Glomerular endothelial cell (primary cell): ENCODE measurements around the gene GAGE12F. TPM values are rescaled to one million over a fixed set of nuclear protein-coding genes. Genes with fewer than 3 reads are reported as not detected.
"Not testable (repeated sequence)": the region's sequence is repeated elsewhere in the genome, so short reads cannot be mapped to it uniquely, and the experiment has no call there.

Experiments
- DNase-seq: peaks from one replicate; pipeline ENCODE4 v3.0.0-alpha.2; 2011; ENCODE audit warnings: low read depth, low spot score; ENCODE audit errors: extremely low read depth
- total RNA-seq: library from RNA; depleted of rRNA; stranded (reverse); fragments of >200 nt; gene quantifications from 2 replicates; pipeline ENCODE4 v1.2.3, GENCODE V29; 2015

Gene GAGE12F, protein sequence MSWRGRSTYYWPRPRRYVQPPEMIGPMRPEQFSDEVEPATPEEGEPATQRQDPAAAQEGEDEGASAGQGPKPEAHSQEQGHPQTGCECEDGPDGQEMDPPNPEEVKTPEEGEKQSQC
- not detected in 2 replicates for total RNA-seq

DNA sequence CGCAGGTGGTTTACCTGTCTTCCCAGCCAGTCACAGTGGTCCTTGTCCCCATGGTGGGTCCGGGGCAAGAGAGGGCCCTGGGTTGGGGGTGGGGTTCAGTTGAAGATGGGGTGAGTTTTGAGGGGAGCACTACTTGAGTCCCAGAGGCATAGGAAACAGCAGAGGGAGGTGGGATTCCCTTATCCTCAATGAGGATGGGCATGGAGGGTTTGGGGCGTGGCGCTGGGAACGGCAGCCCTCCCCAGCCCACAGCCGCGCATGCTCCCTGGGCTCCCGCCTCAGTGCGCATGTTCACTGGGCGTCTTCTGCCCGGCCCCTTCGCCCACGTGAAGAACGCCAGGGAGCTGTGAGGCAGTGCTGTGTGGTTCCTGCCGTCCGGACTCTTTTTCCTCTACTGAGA, at the start of gene GAGE12F:
TSS of gene GAGE12F (plus strand) at position 301 of the 400 bp plus-strand sequence. CDS start 1,155 bp downstream, outside the sequence.
- DNase-seq: not testable (repeated sequence)

DNA sequence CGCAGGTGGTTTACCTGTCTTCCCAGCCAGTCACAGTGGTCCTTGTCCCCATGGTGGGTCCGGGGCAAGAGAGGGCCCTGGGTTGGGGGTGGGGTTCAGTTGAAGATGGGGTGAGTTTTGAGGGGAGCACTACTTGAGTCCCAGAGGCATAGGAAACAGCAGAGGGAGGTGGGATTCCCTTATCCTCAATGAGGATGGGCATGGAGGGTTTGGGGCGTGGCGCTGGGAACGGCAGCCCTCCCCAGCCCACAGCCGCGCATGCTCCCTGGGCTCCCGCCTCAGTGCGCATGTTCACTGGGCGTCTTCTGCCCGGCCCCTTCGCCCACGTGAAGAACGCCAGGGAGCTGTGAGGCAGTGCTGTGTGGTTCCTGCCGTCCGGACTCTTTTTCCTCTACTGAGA, 28.8 kb upstream of the GAGE12F start, which contains the start of gene GAGE12C:
TSS of gene GAGE12C (plus strand) at position 301 of the 400 bp plus-strand sequence. CDS start 1,155 bp downstream, outside the sequence.
- DNase-seq: not testable (repeated sequence)

DNA sequence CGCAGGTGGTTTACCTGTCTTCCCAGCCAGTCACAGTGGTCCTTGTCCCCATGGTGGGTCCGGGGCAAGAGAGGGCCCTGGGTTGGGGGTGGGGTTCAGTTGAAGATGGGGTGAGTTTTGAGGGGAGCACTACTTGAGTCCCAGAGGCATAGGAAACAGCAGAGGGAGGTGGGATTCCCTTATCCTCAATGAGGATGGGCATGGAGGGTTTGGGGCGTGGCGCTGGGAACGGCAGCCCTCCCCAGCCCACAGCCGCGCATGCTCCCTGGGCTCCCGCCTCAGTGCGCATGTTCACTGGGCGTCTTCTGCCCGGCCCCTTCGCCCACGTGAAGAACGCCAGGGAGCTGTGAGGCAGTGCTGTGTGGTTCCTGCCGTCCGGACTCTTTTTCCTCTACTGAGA, 19.2 kb upstream of the GAGE12F start, which contains the start of gene GAGE12D:
TSS of gene GAGE12D (plus strand) at position 301 of the 400 bp plus-strand sequence. CDS start 1,155 bp downstream, outside the sequence.
- DNase-seq: not testable (repeated sequence)

DNA sequence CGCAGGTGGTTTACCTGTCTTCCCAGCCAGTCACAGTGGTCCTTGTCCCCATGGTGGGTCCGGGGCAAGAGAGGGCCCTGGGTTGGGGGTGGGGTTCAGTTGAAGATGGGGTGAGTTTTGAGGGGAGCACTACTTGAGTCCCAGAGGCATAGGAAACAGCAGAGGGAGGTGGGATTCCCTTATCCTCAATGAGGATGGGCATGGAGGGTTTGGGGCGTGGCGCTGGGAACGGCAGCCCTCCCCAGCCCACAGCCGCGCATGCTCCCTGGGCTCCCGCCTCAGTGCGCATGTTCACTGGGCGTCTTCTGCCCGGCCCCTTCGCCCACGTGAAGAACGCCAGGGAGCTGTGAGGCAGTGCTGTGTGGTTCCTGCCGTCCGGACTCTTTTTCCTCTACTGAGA, 9.7 kb upstream of the GAGE12F start, which contains the start of gene GAGE12E:
TSS of gene GAGE12E (plus strand) at position 301 of the 400 bp plus-strand sequence. CDS start 1,155 bp downstream, outside the sequence.
- DNase-seq: not testable (repeated sequence)

DNA sequence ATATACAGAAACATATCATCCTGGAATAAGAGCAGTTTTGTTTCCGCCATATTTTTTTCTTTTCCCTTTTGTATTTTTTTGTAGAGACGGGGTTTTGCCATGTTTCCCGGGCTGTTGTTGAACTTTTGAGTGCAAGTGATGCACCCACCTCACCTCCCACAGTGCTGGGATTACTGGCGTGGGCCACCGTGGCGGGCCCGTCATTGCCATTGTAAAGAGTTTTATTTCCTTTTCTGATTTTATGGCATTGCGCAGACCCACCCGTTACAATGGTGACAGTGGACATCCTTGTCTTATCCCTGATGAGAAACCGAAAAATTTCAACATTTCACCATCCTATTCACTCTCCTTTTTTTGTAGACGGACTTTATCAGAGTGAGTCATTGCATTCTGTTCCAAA, 8.1 kb downstream of the GAGE12F start:
- not testable (repeated sequence) for DNase-seq

DNA sequence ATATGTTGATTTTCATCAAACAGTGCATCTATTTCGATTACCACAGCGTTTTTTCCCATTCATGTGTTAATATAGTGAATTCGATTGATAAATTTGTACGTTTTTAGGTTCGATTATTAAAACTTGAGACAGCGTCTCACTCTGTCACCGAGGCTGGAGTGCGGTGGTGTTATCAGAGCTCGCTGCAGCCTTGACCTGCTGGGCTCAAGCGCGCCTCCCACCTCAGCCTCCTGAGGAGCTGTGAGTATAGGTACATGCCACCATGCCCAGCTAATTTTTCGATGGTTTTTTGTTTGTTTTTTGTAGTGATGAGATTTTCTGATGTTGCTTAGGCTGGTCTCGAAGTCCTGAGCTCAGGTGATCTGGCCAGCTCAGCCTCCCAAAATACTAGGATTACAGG, 8.5 kb downstream of the GAGE12F start:
- not testable (repeated sequence) for DNase-seq

DNA sequence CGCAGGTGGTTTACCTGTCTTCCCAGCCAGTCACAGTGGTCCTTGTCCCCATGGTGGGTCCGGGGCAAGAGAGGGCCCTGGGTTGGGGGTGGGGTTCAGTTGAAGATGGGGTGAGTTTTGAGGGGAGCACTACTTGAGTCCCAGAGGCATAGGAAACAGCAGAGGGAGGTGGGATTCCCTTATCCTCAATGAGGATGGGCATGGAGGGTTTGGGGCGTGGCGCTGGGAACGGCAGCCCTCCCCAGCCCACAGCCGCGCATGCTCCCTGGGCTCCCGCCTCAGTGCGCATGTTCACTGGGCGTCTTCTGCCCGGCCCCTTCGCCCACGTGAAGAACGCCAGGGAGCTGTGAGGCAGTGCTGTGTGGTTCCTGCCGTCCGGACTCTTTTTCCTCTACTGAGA, 9.5 kb downstream of the GAGE12F start, which contains the start of gene GAGE12G:
TSS of gene GAGE12G (plus strand) at position 301 of the 400 bp plus-strand sequence. CDS start 1,155 bp downstream, outside the sequence.
- DNase-seq: not testable (repeated sequence)

DNA sequence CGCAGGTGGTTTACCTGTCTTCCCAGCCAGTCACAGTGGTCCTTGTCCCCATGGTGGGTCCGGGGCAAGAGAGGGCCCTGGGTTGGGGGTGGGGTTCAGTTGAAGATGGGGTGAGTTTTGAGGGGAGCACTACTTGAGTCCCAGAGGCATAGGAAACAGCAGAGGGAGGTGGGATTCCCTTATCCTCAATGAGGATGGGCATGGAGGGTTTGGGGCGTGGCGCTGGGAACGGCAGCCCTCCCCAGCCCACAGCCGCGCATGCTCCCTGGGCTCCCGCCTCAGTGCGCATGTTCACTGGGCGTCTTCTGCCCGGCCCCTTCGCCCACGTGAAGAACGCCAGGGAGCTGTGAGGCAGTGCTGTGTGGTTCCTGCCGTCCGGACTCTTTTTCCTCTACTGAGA, 19.0 kb downstream of the GAGE12F start, which contains the start of gene GAGE12H:
TSS of gene GAGE12H (plus strand) at position 301 of the 400 bp plus-strand sequence. CDS start 1,155 bp downstream, outside the sequence.
- not testable (repeated sequence) for DNase-seq

DNA sequence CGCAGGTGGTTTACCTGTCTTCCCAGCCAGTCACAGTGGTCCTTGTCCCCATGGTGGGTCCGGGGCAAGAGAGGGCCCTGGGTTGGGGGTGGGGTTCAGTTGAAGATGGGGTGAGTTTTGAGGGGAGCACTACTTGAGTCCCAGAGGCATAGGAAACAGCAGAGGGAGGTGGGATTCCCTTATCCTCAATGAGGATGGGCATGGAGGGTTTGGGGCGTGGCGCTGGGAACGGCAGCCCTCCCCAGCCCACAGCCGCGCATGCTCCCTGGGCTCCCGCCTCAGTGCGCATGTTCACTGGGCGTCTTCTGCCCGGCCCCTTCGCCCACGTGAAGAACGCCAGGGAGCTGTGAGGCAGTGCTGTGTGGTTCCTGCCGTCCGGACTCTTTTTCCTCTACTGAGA, 28.6 kb downstream of the GAGE12F start, which contains the start of gene GAGE2A:
TSS of gene GAGE2A (plus strand) at position 301 of the 400 bp plus-strand sequence. CDS start 1,155 bp downstream, outside the sequence.
- DNase-seq: not testable (repeated sequence)

DNA sequence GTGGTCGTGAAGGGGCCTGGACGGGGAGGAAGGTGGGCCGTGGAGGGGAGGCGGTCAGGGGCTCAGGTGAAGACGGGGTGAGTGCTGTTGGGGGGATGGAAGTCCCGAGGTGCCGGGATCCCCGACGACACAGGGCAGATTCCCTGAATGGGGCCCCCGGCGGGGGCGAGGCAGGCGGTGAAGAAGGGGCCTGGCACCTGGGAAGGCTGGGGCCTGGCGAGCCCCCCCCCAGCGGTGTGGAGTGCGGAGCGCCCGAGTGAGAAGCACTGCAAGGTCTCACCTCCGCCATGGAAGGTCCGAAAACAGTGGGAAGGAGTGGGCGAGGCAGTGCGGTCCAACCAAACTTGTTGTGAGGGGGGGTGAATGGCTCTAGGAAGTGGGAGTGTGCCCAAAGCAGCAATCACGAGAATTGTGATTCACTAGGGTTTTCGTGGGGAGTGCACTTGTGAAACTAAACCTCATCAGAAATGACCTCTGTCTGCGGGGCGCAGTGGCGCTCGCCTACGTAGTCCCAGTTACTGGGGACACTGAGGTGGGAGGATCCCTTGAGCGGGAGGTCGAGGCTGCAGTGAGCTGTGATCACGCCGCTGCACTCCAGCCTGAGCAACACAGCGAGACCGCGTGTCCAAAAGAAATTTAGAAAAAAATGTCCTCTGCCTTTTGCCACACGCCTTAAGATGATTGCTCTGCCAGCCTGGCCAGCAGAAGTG, 29.3 kb downstream of the GAGE12F start:
- DNase-seq: not testable (repeated sequence)

DNA sequence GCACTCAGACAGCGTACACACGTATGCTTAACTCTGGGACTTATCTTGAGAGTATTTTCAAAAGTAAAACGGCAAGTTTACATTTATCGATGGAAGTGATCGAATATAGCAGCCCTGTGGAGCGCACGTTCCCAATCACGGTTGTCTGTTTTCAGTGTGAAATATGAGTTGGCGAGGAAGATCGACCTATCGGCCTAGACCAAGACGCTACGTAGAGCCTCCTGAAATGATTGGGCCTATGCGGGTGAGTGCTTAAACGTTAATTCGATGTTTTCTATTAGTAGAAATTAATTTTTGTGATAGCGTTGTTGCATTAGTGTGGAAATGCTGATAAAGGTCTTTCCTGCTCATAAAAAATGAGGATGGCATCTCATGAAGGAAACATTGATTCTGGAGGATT, 29.8 kb downstream of the GAGE12F start:
- DNase-seq: not testable (repeated sequence)

DNA sequence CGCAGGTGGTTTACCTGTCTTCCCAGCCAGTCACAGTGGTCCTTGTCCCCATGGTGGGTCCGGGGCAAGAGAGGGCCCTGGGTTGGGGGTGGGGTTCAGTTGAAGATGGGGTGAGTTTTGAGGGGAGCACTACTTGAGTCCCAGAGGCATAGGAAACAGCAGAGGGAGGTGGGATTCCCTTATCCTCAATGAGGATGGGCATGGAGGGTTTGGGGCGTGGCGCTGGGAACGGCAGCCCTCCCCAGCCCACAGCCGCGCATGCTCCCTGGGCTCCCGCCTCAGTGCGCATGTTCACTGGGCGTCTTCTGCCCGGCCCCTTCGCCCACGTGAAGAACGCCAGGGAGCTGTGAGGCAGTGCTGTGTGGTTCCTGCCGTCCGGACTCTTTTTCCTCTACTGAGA, 38.1 kb downstream of the GAGE12F start, which contains the start of gene GAGE1:
TSS of gene GAGE1 (plus strand) at position 301 of the 400 bp plus-strand sequence. CDS start 1,155 bp downstream, outside the sequence.
- not testable (repeated sequence) for DNase-seq

DNA sequence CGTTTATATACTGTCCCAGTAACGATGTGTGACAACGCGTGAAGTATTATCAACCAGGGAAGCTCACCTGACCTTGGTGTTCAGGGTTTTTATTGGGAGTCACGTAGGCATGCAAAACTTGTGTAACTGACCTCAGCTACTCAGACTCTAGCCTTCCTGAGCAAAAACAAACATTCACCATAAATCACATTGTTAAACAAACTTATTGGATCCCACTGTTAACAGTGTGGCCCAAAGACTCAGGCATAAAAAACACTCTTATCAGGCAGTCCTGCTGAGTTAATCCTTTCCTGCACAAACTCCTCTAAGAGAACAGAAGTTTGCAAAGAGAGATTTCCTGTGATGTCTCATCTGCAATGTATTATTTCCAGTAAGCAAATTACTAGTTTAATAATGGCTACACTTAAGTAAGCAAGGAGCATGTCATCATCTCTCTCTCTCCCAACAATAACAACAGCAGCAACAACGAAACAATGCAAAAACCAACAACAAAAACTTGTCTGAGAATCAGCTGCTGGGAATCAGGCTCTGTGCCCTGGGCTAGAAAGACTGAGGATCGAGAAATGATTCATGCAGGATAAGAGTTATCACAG, 50.2 kb downstream of the GAGE12F start:
- DNase-seq: no peak

Other genes starting within 250 kb of the GAGE12F start
- gene GAGE12J, start 238.8 kb upstream of the GAGE12F start, total RNA-seq: not detected in 2 replicates
- not detected in 2 replicates for gene GAGE13, start 229.3 kb upstream of the GAGE12F start, total RNA-seq
- gene GAGE12C, start 28.7 kb upstream of the GAGE12F start, total RNA-seq: not detected in 2 replicates
- not detected in 2 replicates for gene GAGE12D, start 19.1 kb upstream of the GAGE12F start, total RNA-seq
- gene GAGE12E, start 9.6 kb upstream of the GAGE12F start, total RNA-seq: not detected in 2 replicates
- not detected in 2 replicates for gene GAGE12G, start 9.6 kb downstream of the GAGE12F start, total RNA-seq
- not detected in 2 replicates for gene GAGE12H, start 19.1 kb downstream of the GAGE12F start, total RNA-seq
- not detected in 2 replicates for gene GAGE2A, start 28.7 kb downstream of the GAGE12F start, total RNA-seq
- gene GAGE1, start 38.2 kb downstream of the GAGE12F start, total RNA-seq: not detected in 2 replicates
- gene PAGE1, start 135.1 kb downstream of the GAGE12F start, total RNA-seq: not detected in 2 replicates